ENCODE results near the gene P3H2. TPM values are rescaled to one million over a fixed set of nuclear protein-coding genes. Genes with fewer than 3 reads are reported as not detected.
"Not testable (repeated sequence)": the region's sequence is repeated elsewhere in the genome, so short reads cannot be mapped to it uniquely, and the experiment has no call there.

Gene P3H2
- total RNA-seq, 1 donor from 2014 or later: not detected

GRCh38 chr3:190076136-190076535 lies 44.6 kb downstream of the P3H2 start:
- Mint-ChIP-seq H3K4me3 (no peak overlapping the region), H3K27ac (no peak overlapping the region), H3K27me3 (ENCODE audit: insufficient read depth) (peaks cover 2% of the 10 kb centered on the region), H3K9me3 (no peaks in the 10 kb centered on the region), H3K36me3 (ENCODE audit: low read depth) (no peaks in the 10 kb centered on the region), H3K4me1 (ENCODE audit: low read depth) (no peaks in the 10 kb centered on the region)
- intact Hi-C loops (cut with micrococcal nuclease): no loop called here
- no peak for DNase-seq (ENCODE audit: low spot score)

GRCh38 chr3:190074817-190075216 lies 45.9 kb downstream of the P3H2 start:
- intact Hi-C loops (cut with micrococcal nuclease): no loop called here
- DNase-seq (ENCODE audit: low spot score): no peak
- Mint-ChIP-seq H3K27ac (no peak overlapping the region), H3K36me3 (ENCODE audit: low read depth) (no peaks in the 10 kb centered on the region), H3K4me1 (ENCODE audit: low read depth) (no peaks in the 10 kb centered on the region), H3K4me3 (no peak overlapping the region), H3K9me3 (no peaks in the 10 kb centered on the region), H3K27me3 (ENCODE audit: insufficient read depth) (peaks cover 4% of the 10 kb centered on the region)

GRCh38 chr3:190073264-190074008 lies 47.3 kb downstream of the P3H2 start:
- Mint-ChIP-seq H3K9me3 (no peaks in the 10 kb centered on the region), H3K36me3 (ENCODE audit: low read depth) (no peaks in the 10 kb centered on the region), H3K27me3 (ENCODE audit: insufficient read depth) (peaks cover 4% of the 10 kb centered on the region), H3K27ac (no peak overlapping the region), H3K4me3 (no peak overlapping the region), H3K4me1 (ENCODE audit: low read depth) (no peaks in the 10 kb centered on the region)
- no peak for DNase-seq (ENCODE audit: low spot score)
- intact Hi-C loops (cut with micrococcal nuclease): no loop called here

GRCh38 chr3:190072856-190073255 lies 47.8 kb downstream of the P3H2 start:
- no peak for DNase-seq (ENCODE audit: low spot score)
- Mint-ChIP-seq H3K27ac (no peak overlapping the region), H3K9me3 (no peaks in the 10 kb centered on the region)

GRCh38 chr3:190071921-190072320 lies 48.8 kb downstream of the P3H2 start:
- H3K27ac Mint-ChIP-seq; H3K4me3 Mint-ChIP-seq; intact Hi-C loops (cut with micrococcal nuclease); H3K27me3 Mint-ChIP-seq (ENCODE audit: insufficient read depth); DNase-seq (ENCODE audit: low spot score); H3K9me3 Mint-ChIP-seq; H3K4me1 Mint-ChIP-seq (ENCODE audit: low read depth); H3K36me3 Mint-ChIP-seq (ENCODE audit: low read depth): not testable (repeated sequence)

More at GRCh38 chr3:190072856-190073255, 47.8 kb downstream of the P3H2 start:
- Mint-ChIP-seq H3K27me3 (ENCODE audit: insufficient read depth) (peaks cover 4% of the 10 kb centered on the region), H3K4me3 (no peak overlapping the region), H3K36me3 (ENCODE audit: low read depth) (no peaks in the 10 kb centered on the region), H3K4me1 (ENCODE audit: low read depth) (no peaks in the 10 kb centered on the region)
- intact Hi-C loops (cut with micrococcal nuclease): no loop called here

GRCh38 chr3:190070622-190071347 lies 49.9 kb downstream of the P3H2 start:
- Mint-ChIP-seq H3K9me3 (no peaks in the 10 kb centered on the region), H3K4me3 (no peak overlapping the region), H3K27me3 (ENCODE audit: insufficient read depth) (peaks cover 4% of the 10 kb centered on the region), H3K36me3 (ENCODE audit: low read depth) (no peaks in the 10 kb centered on the region), H3K27ac (no peak overlapping the region), H3K4me1 (ENCODE audit: low read depth) (no peaks in the 10 kb centered on the region)
- no peak for DNase-seq (ENCODE audit: low spot score)
- intact Hi-C loops (cut with micrococcal nuclease): no loop called here

GRCh38 chr3:190065204-190065603 lies 55.5 kb downstream of the P3H2 start:
- no peaks in the 10 kb centered on the region for H3K36me3 Mint-ChIP-seq (ENCODE audit: low read depth)
- no peak for DNase-seq (ENCODE audit: low spot score)
- no peak overlapping the region for H3K27ac Mint-ChIP-seq
- no peaks in the 10 kb centered on the region for H3K9me3 Mint-ChIP-seq
- no peaks in the 10 kb centered on the region for H3K27me3 Mint-ChIP-seq (ENCODE audit: insufficient read depth)
- no peaks in the 10 kb centered on the region for H3K4me1 Mint-ChIP-seq (ENCODE audit: low read depth)
- no peak overlapping the region for H3K4me3 Mint-ChIP-seq
- intact Hi-C loops (cut with micrococcal nuclease): no loop called here

GRCh38 chr3:190064659-190065058 lies 56.0 kb downstream of the P3H2 start:
- Mint-ChIP-seq H3K27ac (no peak overlapping the region), H3K36me3 (ENCODE audit: low read depth) (no peaks in the 10 kb centered on the region), H3K4me1 (ENCODE audit: low read depth) (no peaks in the 10 kb centered on the region), H3K9me3 (no peaks in the 10 kb centered on the region), H3K27me3 (ENCODE audit: insufficient read depth) (no peaks in the 10 kb centered on the region), H3K4me3 (no peak overlapping the region)
- DNase-seq (ENCODE audit: low spot score): no peak
- intact Hi-C loops (cut with micrococcal nuclease): no loop called here

- no peaks in the 10 kb centered on the region for H3K36me3 Mint-ChIP-seq (ENCODE audit: low read depth)
- intact Hi-C loops (cut with micrococcal nuclease): no loop called here
- H3K4me1 Mint-ChIP-seq (ENCODE audit: low read depth): no peaks in the 10 kb centered on the region
These were observed 56.6 kb downstream of the P3H2 start for GRCh38 chr3:190064112-190064511.

GRCh38 chr3:190063490-190063889 lies 57.2 kb downstream of the P3H2 start:
- no peak for DNase-seq (ENCODE audit: low spot score)
- no peak overlapping the region for H3K27ac Mint-ChIP-seq
- no peaks in the 10 kb centered on the region for H3K27me3 Mint-ChIP-seq (ENCODE audit: insufficient read depth)
- H3K4me3 Mint-ChIP-seq: no peak overlapping the region
- intact Hi-C loops (cut with micrococcal nuclease): no loop called here
- no peaks in the 10 kb centered on the region for H3K36me3 Mint-ChIP-seq (ENCODE audit: low read depth)
- no peaks in the 10 kb centered on the region for H3K4me1 Mint-ChIP-seq (ENCODE audit: low read depth)
- H3K9me3 Mint-ChIP-seq: no peaks in the 10 kb centered on the region

More at GRCh38 chr3:190064112-190064511, 56.6 kb downstream of the P3H2 start:
- Mint-ChIP-seq H3K4me3 (no peak overlapping the region), H3K27ac (no peak overlapping the region), H3K27me3 (ENCODE audit: insufficient read depth) (no peaks in the 10 kb centered on the region), H3K9me3 (no peaks in the 10 kb centered on the region)
- no peak for DNase-seq (ENCODE audit: low spot score)

- Mint-ChIP-seq H3K4me1 (ENCODE audit: low read depth) (no peaks in the 10 kb centered on the region), H3K9me3 (no peaks in the 10 kb centered on the region), H3K27me3 (ENCODE audit: insufficient read depth) (no peaks in the 10 kb centered on the region), H3K4me3 (no peak overlapping the region), H3K27ac (no peak overlapping the region), H3K36me3 (ENCODE audit: low read depth) (no peaks in the 10 kb centered on the region)
- no peak for DNase-seq (ENCODE audit: low spot score)
- intact Hi-C loops (cut with micrococcal nuclease): no loop called here
These were observed 60.4 kb downstream of the P3H2 start for GRCh38 chr3:190060192-190060775.

- no peak overlapping the region for H3K27ac Mint-ChIP-seq
These were observed 61.5 kb downstream of the P3H2 start for GRCh38 chr3:190059242-190059590.

GRCh38 chr3:190058521-190059241 lies 62.0 kb downstream of the P3H2 start:
- H3K27ac Mint-ChIP-seq: no peak overlapping the region
- H3K36me3 Mint-ChIP-seq (ENCODE audit: low read depth): no peaks in the 10 kb centered on the region
- no peak for DNase-seq (ENCODE audit: low spot score)
- no peak overlapping the region for H3K4me3 Mint-ChIP-seq
- no peaks in the 10 kb centered on the region for H3K4me1 Mint-ChIP-seq (ENCODE audit: low read depth)
- H3K27me3 Mint-ChIP-seq (ENCODE audit: insufficient read depth): peaks cover 2% of the 10 kb centered on the region
- no peaks in the 10 kb centered on the region for H3K9me3 Mint-ChIP-seq
- intact Hi-C loops (cut with micrococcal nuclease): no loop called here

More at GRCh38 chr3:190059242-190059590, 61.5 kb downstream of the P3H2 start:
- no peaks in the 10 kb centered on the region for H3K4me1 Mint-ChIP-seq (ENCODE audit: low read depth)
- H3K36me3 Mint-ChIP-seq (ENCODE audit: low read depth): no peaks in the 10 kb centered on the region
- no peaks in the 10 kb centered on the region for H3K9me3 Mint-ChIP-seq
- no peak for DNase-seq (ENCODE audit: low spot score)
- H3K27me3 Mint-ChIP-seq (ENCODE audit: insufficient read depth): peaks cover 2% of the 10 kb centered on the region
- intact Hi-C loops (cut with micrococcal nuclease): no loop called here
- no peak overlapping the region for H3K4me3 Mint-ChIP-seq
